PC-3 (cell line): Measurements from ENCODE around the gene CHST11. TPM values are rescaled to one million over a fixed set of nuclear protein-coding genes. Genes with fewer than 3 reads are reported as not detected.
A peak's percentile ranks its signal among the peaks of the same experiment; 100 is the strongest.

Experiments
- ATAC-seq: fragments of 200-7000 bp; cut with Tn5 transposase; 2 replicates; pipeline ENCODE4 v1.9.1; 2020; ENCODE audit warnings: mild to moderate bottlenecking, moderate library complexity
- BruUV-seq: library from RNA; stranded (reverse); fragments of 400-500 nt; replicated peaks from 2 replicates; lab custom pipeline; 2021; lab: Mats Ljungman, UMichigan
- CTCF ChIA-PET: fragments of 300-600 bp; sonication (Branson Sonifier 250); formaldehyde crosslinking; loops from one replicate; lab custom pipeline; 2022; ENCODE audit warnings: antibody characterized with exemption; lab: Charles Lee
- POLR2A ChIA-PET: fragments of 300-600 bp; sonication (Branson Sonifier 250); formaldehyde crosslinking; loops from one replicate; lab custom pipeline; 2022; ENCODE audit warnings: antibody characterized with exemption; ENCODE audit not compliant: unreplicated experiment; lab: Charles Lee
- DNase-seq: peaks from one replicate; pipeline ENCODE4 v3.0.0-alpha.2; 2015
- H2AFZ ChIP-seq: fragments of 300-600 bp; sonication (generic); 2 replicates; pipeline ENCODE4 v1.6.0; 2016; ENCODE audit warnings: antibody characterized with exemption, low read length
- H3F3A ChIP-seq: fragments of 300-600 bp; sonication (generic); one replicate; pipeline ENCODE4 v1.6.0; 2017; ENCODE audit warnings: antibody characterized with exemption, low read length, control low read depth, mild to moderate bottlenecking; ENCODE audit not compliant: unreplicated experiment
- H3K27ac ChIP-seq: fragments of 300-600 bp; sonication (generic); 2 replicates; pipeline ENCODE4 v1.5.1; 2016; ENCODE audit warnings: mild to moderate bottlenecking, low read length
- H3K27me3 ChIP-seq: fragments of 300-600 bp; sonication (generic); 2 replicates; pipeline ENCODE4 v1.6.1; 2016; ENCODE audit warnings: low read length, mixed read lengths
- H3K36me3 ChIP-seq: fragments of 300-600 bp; sonication (generic); 2 replicates; pipeline ENCODE4 v1.6.1; 2016; ENCODE audit warnings: low read depth, mixed run types, low read length, mixed read lengths
- H3K4me1 ChIP-seq: fragments of 300-600 bp; sonication (generic); 2 replicates; pipeline ENCODE4 v1.5.1; 2016; ENCODE audit warnings: low read length; ENCODE audit not compliant: insufficient read depth
- H3K4me2 ChIP-seq: fragments of 300-600 bp; sonication (generic); 2 replicates; pipeline ENCODE4 v1.6.0; 2016; ENCODE audit warnings: low read length
- H3K4me3 ChIP-seq: fragments of 300-600 bp; sonication (generic); 2 replicates; pipeline ENCODE4 v1.5.1; 2016; ENCODE audit warnings: mild to moderate bottlenecking, low read length, mixed read lengths
- H3K79me2 ChIP-seq: fragments of 300-600 bp; sonication (generic); 2 replicates; pipeline ENCODE4 v1.6.1; 2017; ENCODE audit warnings: low read length, mixed read lengths
- H3K9ac ChIP-seq: fragments of 300-600 bp; sonication (generic); 2 replicates; pipeline ENCODE4 v1.6.0; 2016; ENCODE audit warnings: mild to moderate bottlenecking, low read length
- H3K9me2 ChIP-seq: fragments of 300-600 bp; sonication (generic); replicated peaks from 2 replicates; pipeline ENCODE4 v1.6.1; 2016; ENCODE audit warnings: mixed run types, low read length, mixed read lengths
- H3K9me3 ChIP-seq: fragments of 300-600 bp; sonication (generic); 2 replicates; pipeline ENCODE4 v1.6.1; 2016; ENCODE audit warnings: low read length, mixed read lengths
- H4K20me1 ChIP-seq: fragments of 300-600 bp; sonication (generic); 2 replicates; pipeline ENCODE4 v1.6.1; 2016; ENCODE audit warnings: low read length, mixed read lengths
- EZH2 ChIP-seq: fragments of 300-600 bp; sonication (generic); IDR thresholded peaks from one replicate; pipeline ENCODE4 v1.6.1; 2017; ENCODE audit warnings: antibody characterized with exemption, mild to moderate bottlenecking, low read length; ENCODE audit not compliant: unreplicated experiment
- EZH2phosphoT487 ChIP-seq: fragments of 300-600 bp; sonication (generic); IDR thresholded peaks from 2 replicates; pipeline ENCODE4 v1.6.1; 2018; ENCODE audit warnings: mild to moderate bottlenecking, antibody characterized with exemption, low read length, borderline replicate concordance
- intact Hi-C: fragments of 100-400 bp; cut with micrococcal nuclease; formaldehyde crosslinking; loops from 2 replicates; pipeline ENCODE4 v1.9.0; 2023
- total RNA-seq: library from RNA; depleted of rRNA; stranded (reverse); fragments of >200 nt; gene quantifications from 2 replicates; pipeline ENCODE4 v1.2.3, GENCODE V29; 2014
- TF ChIP-seq, protein P1 (sequence below): fragments of 300-600 bp; sonication (generic); conservative IDR thresholded peaks from 2 replicates; pipeline ENCODE4 v1.5.1; 2017; ENCODE audit warnings: antibody characterized with exemption, low read depth, mild to moderate bottlenecking, low read length

CHST11 gene
- total RNA-seq, 1 experiment from 2014 or later: 53.5 TPM

DNA sequence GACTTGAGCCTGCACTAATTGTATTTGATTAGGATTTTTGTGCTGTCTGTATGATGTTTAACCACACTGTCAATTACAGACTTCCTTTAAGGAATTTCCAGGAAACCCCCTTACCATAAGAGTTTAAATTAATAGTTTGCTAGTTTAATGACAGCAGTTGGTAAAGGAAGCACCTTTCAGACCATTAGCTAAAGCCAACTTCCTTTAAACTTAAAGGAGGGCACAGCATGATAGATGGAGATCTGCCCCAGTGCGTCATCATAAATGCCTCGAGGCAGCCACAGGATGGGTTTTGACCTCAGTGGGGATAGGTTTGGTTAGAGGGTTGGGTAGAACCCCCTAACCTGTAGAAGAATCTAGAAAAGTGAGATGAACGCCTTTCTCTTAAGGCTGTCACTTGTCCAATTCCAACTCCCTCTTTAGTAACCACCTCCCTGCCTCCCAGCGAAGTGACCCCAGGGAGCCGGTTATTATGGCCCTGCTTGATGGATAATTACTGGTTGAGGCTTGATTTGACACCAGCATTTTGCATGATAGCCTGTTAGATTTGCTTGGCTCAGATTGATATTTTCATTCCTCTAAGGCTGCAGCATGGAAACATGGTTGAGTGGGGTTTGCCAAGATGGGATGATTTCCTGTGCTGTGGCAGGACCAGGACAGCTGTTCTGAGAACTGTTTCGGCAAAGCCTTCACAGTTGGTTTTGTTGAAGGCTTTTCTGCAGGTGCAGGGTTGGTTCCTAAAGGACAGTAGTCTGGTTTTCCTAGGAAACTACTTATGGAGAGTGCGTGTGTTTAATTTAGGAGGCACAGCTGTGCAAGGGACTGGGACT lies 62.7 kb downstream of the CHST11 start:
- Histone ChIP-seq H3K9me3 (no peaks in the 10 kb centered on the region), H3K4me1 (peaks cover 20% of the 10 kb centered on the region), H3K36me3 (no peaks in the 10 kb centered on the region), H3K9me2 (no peaks in the 10 kb centered on the region), H3K4me2 (no peak overlapping the region), H3K79me2 (peaks cover 17% of the 10 kb centered on the region), H3K9ac (no peak overlapping the region), H2AFZ (no peak overlapping the region), H3K27me3 (no peaks in the 10 kb centered on the region), H3K4me3 (no peak overlapping the region), H3F3A (no peaks in the 10 kb centered on the region), H4K20me1 (no peaks in the 10 kb centered on the region), H3K27ac (no peak overlapping the region)
- CTCF ChIA-PET: interaction anchor here (0.5 kb wide), 1 partner anchor 69 kb away, joined by 3 read pairs; no protein-coding TSS in a partner anchor
- POLR2A ChIA-PET: no interaction called here
- intact Hi-C loops: no loop called here
- DNase-seq: no peak
- no TSS peak for BruUV-seq
- ATAC-seq: no peak
- TF ChIP-seq EZH2phosphoT487: no peak
- no peak for TF ChIP-seq EZH2
- TF ChIP-seq, protein P1, sequence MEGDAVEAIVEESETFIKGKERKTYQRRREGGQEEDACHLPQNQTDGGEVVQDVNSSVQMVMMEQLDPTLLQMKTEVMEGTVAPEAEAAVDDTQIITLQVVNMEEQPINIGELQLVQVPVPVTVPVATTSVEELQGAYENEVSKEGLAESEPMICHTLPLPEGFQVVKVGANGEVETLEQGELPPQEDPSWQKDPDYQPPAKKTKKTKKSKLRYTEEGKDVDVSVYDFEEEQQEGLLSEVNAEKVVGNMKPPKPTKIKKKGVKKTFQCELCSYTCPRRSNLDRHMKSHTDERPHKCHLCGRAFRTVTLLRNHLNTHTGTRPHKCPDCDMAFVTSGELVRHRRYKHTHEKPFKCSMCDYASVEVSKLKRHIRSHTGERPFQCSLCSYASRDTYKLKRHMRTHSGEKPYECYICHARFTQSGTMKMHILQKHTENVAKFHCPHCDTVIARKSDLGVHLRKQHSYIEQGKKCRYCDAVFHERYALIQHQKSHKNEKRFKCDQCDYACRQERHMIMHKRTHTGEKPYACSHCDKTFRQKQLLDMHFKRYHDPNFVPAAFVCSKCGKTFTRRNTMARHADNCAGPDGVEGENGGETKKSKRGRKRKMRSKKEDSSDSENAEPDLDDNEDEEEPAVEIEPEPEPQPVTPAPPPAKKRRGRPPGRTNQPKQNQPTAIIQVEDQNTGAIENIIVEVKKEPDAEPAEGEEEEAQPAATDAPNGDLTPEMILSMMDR: no peak

GRCh38 chr12:104520242-104520900 lies 63.6 kb downstream of the CHST11 start:
- H3K27me3 ChIP-seq: no peaks in the 10 kb centered on the region
- H3F3A ChIP-seq: no peaks in the 10 kb centered on the region
- no peaks in the 10 kb centered on the region for H4K20me1 ChIP-seq
- TF ChIP-seq, protein P1: no peak
- no peak for TF ChIP-seq EZH2
- no peak for TF ChIP-seq EZH2phosphoT487
- ATAC-seq: no peak
- intact Hi-C loops: no loop called here
- BruUV-seq: no TSS peak
- no peak for DNase-seq
- no peaks in the 10 kb centered on the region for H3K36me3 ChIP-seq
- H3K4me2 ChIP-seq: no peak overlapping the region
- H3K9ac ChIP-seq: no peak overlapping the region
- H3K79me2 ChIP-seq: peaks cover 20% of the 10 kb centered on the region
- H3K9me2 ChIP-seq: no peaks in the 10 kb centered on the region
- no peak overlapping the region for H2AFZ ChIP-seq
- POLR2A ChIA-PET: no interaction called here
- H3K4me1 ChIP-seq: peaks cover 20% of the 10 kb centered on the region
- no peak overlapping the region for H3K4me3 ChIP-seq
- no peak overlapping the region for H3K27ac ChIP-seq
- H3K9me3 ChIP-seq: no peaks in the 10 kb centered on the region
- CTCF ChIA-PET: no interaction called here

- no peak overlapping the region for H3K27ac ChIP-seq
- no peaks in the 10 kb centered on the region for H3K9me3 ChIP-seq
- no peak overlapping the region for H3K9ac ChIP-seq
- POLR2A ChIA-PET: no interaction called here
- H3K27me3 ChIP-seq: no peaks in the 10 kb centered on the region
- H3K4me3 ChIP-seq: no peak overlapping the region
- DNase-seq (peak; percentile 78), ATAC-seq (peak; percentile 86)
- CTCF ChIA-PET: no interaction called here
- H3K4me1 ChIP-seq: peaks cover 20% of the 10 kb centered on the region
- H3K79me2 ChIP-seq: peaks cover 20% of the 10 kb centered on the region
- TF ChIP-seq, protein P1: no peak
- TF ChIP-seq EZH2phosphoT487 (no peak), EZH2 (no peak)
- H3K36me3 ChIP-seq: no peaks in the 10 kb centered on the region
- H3K4me2 ChIP-seq: no peak overlapping the region
- H3F3A ChIP-seq: no peaks in the 10 kb centered on the region
- BruUV-seq: no TSS peak
- no peak overlapping the region for H2AFZ ChIP-seq
- intact Hi-C loops: no loop called here
- no peaks in the 10 kb centered on the region for H4K20me1 ChIP-seq
- H3K9me2 ChIP-seq: no peaks in the 10 kb centered on the region
Observed at GRCh38 chr12:104521731-104522130, 65.0 kb downstream of the CHST11 start.
